ENCODE results near the gene WNK1. TPM values are rescaled to one million over a fixed set of nuclear protein-coding genes. Genes with fewer than 3 reads are reported as not detected.
"Not testable (repeated sequence)": the region's sequence is repeated elsewhere in the genome, so short reads cannot be mapped to it uniquely, and the experiment has no call there.

WNK1 gene
- total RNA-seq, 1 donor from 2014 or later = 74.4 TPM

DNA sequence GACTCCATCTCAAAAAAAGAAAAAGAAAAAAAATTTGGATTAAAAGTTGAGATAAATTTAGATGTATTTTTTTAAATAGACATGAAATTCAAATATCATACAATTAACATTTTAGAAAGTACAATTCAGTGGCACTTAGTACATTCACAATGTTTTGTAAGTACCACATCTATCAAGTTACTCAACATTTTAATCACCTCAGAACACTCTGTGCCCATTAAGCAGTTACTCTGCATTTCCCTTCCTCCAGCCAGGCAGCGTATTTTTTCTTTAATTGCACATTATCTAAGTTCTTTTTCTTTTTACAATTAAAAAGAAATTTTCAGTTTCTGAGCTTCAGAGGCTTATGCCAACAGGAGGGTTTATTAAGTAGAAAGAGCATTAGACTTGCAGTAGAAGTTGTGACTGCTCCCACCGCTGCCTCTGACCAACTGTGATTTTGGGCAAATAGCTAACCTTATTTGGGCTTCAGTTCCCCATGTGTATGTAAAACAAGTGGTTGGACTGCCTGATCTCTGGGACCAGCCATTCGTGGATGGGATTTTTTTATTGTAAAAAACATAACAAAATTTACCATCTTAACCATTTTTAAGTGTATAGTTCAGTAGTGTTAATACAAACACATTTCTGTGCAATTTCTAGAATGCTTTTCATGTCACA is 65.7 kb downstream of the WNK1 start:
- DNase-seq = no peak

- DNase-seq = peak; percentile 33
Measured at GRCh38 chr12:818733-819132, 66.4 kb downstream of the WNK1 start.

GRCh38 chr12:820336-820735 is 68.0 kb downstream of the WNK1 start:
- no peak for DNase-seq

DNA sequence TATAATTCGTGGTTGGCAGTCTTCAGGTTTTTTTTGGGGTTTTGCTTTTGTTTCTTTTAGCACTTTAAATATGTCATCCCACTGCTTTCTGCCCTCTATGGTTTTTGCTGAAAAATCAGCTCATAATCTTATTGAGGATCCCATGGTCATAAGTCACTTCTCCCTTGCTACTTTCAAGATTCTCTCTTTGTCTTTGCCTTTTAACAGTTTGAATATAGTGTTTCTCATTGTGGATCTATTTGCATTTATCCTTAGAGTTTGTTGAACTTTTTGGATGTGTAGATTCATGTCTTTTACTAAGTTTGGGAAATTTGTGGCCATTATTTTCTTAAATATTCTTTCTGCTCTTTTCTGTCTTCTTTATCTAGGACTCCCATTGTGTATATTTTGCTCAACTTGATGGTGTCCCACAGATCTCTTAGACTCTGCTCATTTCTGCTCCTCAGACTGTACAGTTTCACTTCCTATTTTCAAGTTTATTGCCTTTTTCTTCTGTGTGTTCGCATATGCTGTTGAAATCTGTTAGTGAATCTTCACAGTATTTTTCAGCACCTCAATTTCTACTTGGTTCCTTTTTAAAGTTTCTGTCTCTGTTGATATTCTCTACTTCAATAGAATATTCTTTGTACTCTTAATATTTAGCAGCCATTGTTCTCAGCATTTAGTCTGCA is 70.8 kb downstream of the WNK1 start:
- DNase-seq = no peak

GRCh38 chr12:826331-826730 is 74.0 kb downstream of the WNK1 start:
- DNase-seq = no peak

DNA sequence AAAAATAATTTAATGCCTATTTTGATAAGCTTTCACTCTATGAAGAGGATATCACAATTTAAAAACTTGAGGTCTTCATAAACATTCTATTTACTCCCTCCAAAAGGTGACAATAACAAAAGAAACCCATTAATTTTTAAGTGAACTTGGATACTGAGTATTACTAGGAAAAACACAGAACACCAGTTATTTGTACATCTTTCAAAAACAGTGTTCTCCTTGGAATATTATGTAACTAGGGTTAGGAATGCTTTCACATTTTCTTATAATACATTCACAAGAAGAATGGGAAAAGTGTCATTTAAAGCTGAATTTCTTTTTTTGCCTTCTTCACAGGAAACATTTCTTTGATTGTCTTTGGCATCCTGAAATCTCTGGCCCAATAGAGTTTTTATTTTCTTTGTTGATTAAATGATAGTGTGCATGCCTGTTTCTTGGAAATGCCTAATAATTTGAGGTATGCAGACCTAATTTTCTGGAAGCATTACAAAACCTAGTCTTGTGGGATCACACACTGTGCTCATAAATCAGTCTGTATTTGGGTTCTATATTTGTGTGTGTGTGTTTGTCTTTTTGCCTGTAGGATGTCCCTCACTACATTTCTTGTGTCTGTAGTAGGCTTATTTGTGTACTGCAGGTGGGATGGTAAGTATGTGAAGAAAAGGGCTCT is 76.5 kb downstream of the WNK1 start:
- no peak for DNase-seq

DNA sequence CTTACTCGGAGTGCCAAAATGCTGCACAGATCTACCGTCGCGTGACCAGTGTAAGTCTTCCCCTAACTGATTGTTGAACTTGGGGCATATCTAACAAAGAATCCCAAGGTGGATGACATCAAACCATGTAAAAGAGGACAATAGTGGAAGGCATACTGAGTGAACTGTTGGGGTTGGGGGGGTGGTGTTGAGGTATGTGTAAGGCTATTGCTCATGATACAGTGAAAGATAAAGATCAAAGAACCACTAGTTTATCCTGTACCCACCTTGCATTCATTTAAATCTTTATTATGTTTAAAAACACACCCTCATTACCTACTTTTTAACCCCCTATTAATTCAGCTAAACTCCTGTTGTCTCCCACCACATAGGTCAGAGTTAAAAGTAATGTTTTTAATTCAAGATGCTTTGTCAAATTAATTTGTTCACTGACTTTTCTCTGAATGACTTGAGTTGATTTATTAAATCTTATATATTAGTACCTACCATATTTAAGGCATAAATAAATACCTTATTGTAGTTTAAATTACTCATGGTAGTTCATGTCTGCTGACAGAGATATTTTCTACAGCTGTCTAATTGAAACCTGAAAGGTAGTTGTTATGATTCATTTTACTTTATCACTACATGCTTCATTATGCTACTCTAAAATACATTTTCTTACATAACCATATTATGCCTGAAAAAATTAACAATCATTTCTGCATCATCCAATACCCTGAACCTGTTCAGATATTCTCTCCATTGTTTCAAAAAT is 77.9 kb downstream of the WNK1 start:
- no peak for DNase-seq

DNA sequence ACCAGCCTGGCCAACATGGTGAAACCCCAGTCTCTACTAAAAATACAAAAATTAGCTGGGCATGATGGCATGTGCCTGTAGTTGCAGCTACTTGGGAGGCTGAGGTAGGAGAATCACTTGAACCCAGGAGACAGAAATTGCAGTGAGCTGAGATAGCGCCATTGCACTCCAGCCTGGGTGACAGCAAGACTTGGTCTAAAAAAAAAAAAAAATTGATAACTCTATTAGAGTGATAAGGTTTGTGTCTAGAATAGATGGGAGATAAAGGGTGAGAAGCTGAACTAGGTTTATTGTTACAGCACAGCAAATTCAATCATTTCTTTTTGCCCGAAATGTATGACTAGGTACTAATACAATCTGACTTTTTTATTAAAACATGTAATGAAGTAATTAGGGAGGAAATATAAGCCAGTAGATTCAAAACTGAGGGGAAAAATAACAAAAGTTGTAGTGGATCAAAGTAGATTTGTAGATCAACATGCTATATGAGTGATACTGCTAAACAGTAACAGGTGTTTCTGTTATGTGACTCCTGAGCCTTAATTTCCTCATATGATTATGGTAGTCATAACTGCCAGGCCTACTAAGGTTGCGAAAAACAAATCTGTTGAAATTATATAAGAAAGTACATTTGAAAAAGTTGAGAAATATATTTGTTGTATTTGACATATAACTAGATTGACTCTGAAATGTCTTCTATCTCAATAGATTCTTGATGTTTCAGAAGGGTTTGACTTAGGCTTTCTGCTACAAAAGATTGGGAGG is 83.6 kb downstream of the WNK1 start:
- no peak for DNase-seq

DNA sequence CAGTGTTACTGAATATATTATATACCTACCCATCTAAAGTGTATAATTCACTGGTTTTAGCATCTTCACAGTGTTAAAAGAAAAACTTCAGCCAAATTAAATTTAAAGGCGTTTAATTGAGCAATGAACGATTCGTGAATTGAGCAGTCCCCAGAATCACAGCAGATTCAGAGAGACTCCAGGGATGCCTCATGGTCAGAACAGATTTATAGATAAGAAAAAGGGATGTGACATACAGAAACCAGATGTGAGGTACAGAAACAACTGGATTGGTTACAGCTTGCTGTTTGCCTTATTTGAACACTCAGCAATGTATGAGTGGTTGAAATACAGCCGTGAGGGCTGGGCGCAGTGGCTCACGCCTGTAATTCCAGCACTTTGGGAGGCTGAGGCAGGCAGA is 84.6 kb downstream of the WNK1 start:
- no peak for DNase-seq

DNA sequence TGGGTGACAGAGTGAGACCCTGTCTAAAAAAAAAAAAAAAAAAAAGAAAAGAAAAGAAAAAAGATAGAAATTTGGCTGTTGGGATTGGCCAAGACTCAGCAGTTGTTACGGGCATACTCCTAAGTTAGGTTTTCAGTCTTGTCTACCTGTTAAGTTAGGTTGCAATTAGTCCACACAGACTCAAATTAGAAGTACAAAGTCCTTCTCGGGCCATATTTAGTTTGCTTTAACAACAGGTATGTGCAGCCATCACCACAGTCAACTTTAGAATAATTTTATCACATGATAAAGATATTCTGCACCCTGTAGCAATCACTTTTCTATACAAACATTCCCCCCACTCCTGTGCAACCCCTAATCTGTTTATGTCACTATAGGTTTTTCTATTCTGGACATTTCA is 85.2 kb downstream of the WNK1 start:
- DNase-seq = no peak

DNA sequence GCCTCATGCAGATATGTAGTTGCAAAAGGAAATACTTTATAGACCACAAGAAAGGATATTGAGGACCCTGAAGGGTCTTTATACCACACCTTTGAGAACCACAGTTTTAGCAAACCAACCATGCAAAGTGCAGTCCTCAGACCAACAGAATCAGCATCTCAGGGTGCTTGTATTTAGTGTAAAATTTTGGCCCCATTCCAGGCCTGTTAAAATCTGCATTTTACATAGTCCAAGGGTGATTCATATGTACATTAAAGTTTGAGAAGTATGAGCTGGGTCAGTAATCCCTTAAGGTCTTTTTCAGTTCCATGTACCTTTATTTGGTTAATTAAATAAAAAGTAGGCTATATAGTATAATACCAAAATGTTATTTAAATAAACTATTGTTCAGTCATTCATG is 91.2 kb downstream of the WNK1 start:
- no peak for DNase-seq

DNA sequence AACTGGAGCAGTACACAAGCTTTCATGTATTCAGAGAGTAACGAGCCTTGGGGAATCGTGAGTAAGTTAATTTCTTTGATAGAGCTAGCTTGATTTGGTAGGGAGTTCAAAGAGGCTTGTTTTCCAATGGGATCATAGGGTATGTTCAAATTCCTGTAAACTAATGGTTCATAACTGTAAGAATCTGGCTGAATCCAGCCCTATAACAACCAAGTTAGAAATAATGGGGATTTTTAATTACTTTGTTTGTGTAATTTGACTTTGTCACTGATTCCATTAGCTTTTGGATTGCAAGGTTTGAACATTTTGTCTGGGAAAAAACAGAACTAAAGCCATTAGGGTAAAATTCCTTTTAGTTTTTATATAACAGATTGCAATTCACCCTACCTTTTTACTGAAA is 94.0 kb downstream of the WNK1 start:
- DNase-seq = no peak

DNA sequence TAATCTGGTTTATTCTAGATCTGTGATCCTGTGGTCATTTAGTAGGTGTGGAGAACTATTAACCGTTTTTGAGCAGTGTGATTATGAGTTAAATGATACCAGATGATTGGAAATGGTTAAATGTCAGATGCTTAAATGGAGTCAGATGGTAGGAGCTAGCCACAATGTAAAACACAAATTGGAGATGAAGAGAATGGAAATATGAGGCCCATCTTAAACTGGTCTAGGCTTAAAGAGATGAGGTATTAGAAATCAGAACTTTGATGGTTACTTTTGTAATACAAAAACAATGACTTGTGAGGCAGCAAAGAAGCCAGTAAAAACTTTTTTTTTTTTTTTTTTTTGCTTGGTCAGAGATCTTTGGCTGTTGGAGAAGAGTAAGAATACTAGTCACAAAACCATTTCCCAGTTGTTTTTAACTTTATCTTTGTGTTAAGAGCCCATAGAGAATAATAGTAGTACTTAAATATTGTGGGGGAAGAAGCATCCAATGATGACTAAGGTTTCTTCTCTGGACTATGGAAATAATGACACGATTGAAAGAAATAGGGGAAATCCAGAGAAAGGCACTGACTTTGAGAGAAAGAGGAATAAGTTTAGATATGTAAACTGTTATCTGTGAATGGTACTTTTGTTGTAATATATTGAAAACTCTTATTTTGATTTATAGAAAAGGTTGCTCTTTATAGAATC is 95.9 kb downstream of the WNK1 start:
- peak; percentile 19 for DNase-seq

DNA sequence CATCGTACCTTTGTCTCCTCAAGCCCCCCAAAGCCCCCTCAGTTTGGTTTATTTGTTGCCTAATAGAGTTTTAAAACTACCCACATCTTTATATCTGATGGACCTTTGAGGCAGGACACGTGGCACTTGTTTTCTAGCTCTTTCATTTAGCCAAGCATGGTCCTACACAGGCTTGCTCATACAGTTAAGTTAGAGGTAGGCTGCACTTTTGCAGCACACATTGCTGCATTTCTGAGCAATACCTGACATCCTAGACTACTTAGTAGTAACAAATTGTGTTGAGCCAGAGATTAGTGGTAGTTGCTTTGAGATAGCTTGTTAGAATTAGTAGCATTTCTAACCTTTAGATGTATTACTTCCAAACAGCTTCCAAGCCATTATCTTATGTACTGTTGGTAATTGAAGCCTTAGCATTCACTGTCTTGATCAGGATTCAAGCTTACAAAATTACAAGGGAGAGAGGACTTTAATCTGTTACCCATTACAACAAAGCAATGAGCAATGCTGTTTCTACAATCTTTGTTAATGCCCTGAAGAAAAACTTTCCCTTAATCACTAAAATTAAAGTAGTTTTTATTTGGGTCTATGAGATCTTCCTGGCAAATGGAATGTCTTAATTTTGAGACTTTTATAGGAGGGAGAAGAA is 96.6 kb downstream of the WNK1 start:
- DNase-seq = no peak

DNA sequence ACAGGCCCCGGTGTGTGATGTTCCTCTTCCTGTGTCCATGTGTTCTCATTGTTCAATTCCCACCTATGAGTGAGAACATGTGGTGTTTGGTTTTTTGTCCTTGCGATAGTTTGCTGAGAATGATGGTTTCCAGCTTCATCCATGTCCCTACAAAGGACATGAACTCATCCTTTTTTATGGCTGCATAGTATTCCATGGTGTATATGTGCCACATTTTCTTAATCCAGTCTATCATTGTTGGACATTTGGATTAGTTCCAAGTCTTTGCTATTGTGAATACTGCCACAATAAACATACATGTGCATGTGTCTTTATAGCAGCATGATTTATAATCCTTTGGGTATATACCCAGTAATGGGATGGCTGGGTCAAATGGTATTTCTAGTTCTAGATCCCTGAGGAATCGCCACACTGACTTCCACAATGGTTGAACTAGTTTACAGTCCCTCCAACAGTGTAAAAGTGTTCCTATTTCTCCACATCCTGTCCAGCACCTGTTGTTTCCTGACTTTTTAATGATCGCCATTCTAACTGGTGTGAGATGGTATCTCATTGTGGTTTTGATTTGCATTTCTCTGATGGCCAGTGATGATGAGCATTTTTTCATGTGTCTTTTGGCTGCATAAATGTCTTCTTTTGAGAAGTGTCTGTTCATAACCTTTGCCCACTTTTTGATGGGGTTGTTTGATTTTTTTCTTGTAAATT is 97.5 kb downstream of the WNK1 start:
- DNase-seq = not testable (repeated sequence)

DNA sequence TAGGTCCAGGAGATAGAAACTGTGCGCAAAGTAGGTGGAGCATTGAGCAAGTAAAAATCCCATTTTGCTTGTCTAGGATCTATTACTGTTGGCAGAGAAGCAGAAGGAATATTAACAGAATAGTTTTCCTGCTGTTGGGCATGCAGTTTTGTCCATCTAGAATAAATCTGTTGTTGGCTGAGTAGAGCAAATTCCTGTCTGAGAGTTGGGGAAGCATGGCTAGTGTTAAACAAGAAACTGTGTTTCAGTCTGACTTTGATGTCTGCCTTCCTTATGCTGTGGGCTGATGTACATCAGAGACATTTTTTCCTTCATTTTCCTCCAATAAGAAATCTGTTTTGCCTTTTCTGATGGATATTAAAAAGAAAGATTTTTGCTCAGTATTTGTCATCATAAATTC is 99.0 kb downstream of the WNK1 start:
- DNase-seq = no peak

DNA sequence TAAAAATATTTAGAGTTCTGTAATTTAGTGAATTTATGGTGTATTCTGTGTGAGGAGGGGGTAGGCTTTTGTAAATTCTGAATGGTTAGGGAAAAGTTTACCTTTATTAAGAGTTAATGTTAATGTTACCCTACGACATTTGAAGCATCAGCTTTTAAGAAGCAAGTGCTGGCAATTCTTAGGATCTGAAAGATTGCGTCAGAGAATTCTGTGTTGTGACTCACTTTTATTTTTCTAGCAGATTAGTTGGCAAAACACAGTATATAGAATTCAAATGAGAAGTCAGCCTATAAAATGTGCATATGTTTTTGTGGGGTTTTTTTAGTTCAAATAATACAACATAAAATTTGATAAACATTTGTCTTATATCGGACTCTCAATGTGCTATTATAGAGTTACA is 99.5 kb downstream of the WNK1 start:
- DNase-seq = peak; percentile 24

GRCh38 chr12:852864-853263 is 100.5 kb downstream of the WNK1 start:
- DNase-seq = no peak

GRCh38 chr12:857611-858010 is 105.2 kb downstream of the WNK1 start:
- DNase-seq = peak; percentile 19

DNA sequence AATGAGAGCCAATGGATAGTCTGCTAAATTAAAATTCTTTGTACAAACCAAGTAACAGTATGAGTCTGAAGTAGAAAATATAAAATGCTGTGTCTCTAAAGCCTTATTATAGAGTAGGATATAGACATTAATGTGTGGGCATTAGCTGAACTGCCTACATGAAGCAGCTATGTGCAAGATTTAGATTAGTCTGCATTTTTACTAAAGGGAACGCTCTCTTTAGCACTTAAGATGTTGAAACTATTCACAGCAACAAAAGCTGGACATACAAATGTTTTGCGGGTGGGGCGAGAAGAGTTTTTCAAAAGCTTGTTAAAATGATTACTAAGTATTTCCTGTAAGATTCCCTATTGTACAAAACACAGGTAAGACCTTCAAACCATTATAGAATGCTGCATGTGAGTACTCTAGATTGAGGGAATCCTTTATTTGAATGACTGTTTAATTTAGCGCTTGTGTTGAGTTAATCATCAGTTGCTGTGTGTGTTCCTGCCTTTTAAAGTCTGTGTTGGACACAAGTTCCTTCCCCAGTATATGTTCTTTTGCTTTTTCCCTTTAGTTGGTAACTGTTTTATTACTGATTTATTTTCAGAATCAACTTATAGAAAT is 110.0 kb downstream of the WNK1 start:
- no peak for DNase-seq
